ENCODE measurements around the gene SLC25A51. TPM values are rescaled to one million over a fixed set of nuclear protein-coding genes. Genes with fewer than 3 reads are reported as not detected.

SLC25A51 gene
- total and polyA plus RNA-seq, 4 donors = 6.2 to 30.1 (median 17.3) TPM

- no peaks in the 10 kb centered on the region for H3K27me3 ChIP-seq (ENCODE audit: control insufficient read depth in 3 of 3, insufficient read depth in 3 of 3, low read length in 2 of 3)
- no peak overlapping the region for H3K4me3 ChIP-seq
- H3K9me3 ChIP-seq (ENCODE audit: control insufficient read depth in 4 of 4, insufficient read depth in 3 of 4, low read length in 3 of 4) = no peaks in the 10 kb centered on the region
- H3K4me1 ChIP-seq (ENCODE audit: control insufficient read depth in 5 of 5, insufficient read depth in 5 of 5, low read length in 5 of 5) = peaks cover 20 to 70% (median 28%) of the 10 kb centered on the region in 5 donors
- no peak overlapping the region for H3K9ac ChIP-seq (ENCODE audit: insufficient read depth in 1 of 2, low read length in 2 of 2)
- peak in 1 of 3 donors; percentile 50 for DNase-seq
- no peak overlapping the region for H3K27ac ChIP-seq (ENCODE audit: low read depth in 1 of 2, low read length in 1 of 2)
- no peak for ATAC-seq (ENCODE audit: insufficient read depth, low FRiP score)
- H3K36me3 ChIP-seq (ENCODE audit: control insufficient read depth in 4 of 4, insufficient read depth in 4 of 4, low read length in 4 of 4) = peaks cover 0 to 4% (median under 1%) of the 10 kb centered on the region in 4 donors
- TF ChIP-seq CTCF (IDR thresholded peaks at IDR 0.05; ENCODE audit: control extremely low read depth, extremely low read depth) = no peak
- 60 to 78% methylated on average over 6 of the region's 6 CpGs for WGBS, 2 donors
These were observed 35.7 kb upstream of the SLC25A51 start for GRCh38 chr9:37939575-37940095.

- no peak for ATAC-seq (ENCODE audit: insufficient read depth, low FRiP score)
- peak overlapping the region in 1 of 2 donors; percentile 32 for H3K27ac ChIP-seq (ENCODE audit: low read depth in 1 of 2, low read length in 1 of 2)
- H3K9me3 ChIP-seq (ENCODE audit: control insufficient read depth in 4 of 4, insufficient read depth in 3 of 4, low read length in 3 of 4) = no peaks in the 10 kb centered on the region
- no peak overlapping the region for H3K9ac ChIP-seq (ENCODE audit: insufficient read depth in 1 of 2, low read length in 2 of 2)
- 64 to 84% methylated on average over 22 of the region's 22 CpGs for WGBS, 2 donors
- DNase-seq = peak; percentile 78 to 84 (median 81)
- H3K4me1 ChIP-seq (ENCODE audit: control insufficient read depth in 5 of 5, insufficient read depth in 5 of 5, low read length in 5 of 5) = peaks cover 18 to 56% (median 19%) of the 10 kb centered on the region in 5 donors
- no peak for TF ChIP-seq CTCF (IDR thresholded peaks at IDR 0.05; ENCODE audit: control extremely low read depth, extremely low read depth)
- no peak overlapping the region for H3K4me3 ChIP-seq
- peaks cover 0 to 4% (median 2%) of the 10 kb centered on the region in 4 donors for H3K36me3 ChIP-seq (ENCODE audit: control insufficient read depth in 4 of 4, insufficient read depth in 4 of 4, low read length in 4 of 4)
- H3K27me3 ChIP-seq (ENCODE audit: control insufficient read depth in 3 of 3, insufficient read depth in 3 of 3, low read length in 2 of 3) = no peaks in the 10 kb centered on the region
These were observed 34.4 kb upstream of the SLC25A51 start for GRCh38 chr9:37938121-37938891.

- Histone ChIP-seq H3K9me3 (ENCODE audit: control insufficient read depth in 4 of 4, insufficient read depth in 3 of 4, low read length in 3 of 4) (no peaks in the 10 kb centered on the region), H3K27ac (ENCODE audit: low read depth in 1 of 2, low read length in 1 of 2) (no peak overlapping the region), H3K27me3 (ENCODE audit: control insufficient read depth in 3 of 3, insufficient read depth in 3 of 3, low read length in 2 of 3) (no peaks in the 10 kb centered on the region), H3K4me3 (no peak overlapping the region), H3K9ac (ENCODE audit: insufficient read depth in 1 of 2, low read length in 2 of 2) (no peak overlapping the region), H3K36me3 (ENCODE audit: control insufficient read depth in 4 of 4, insufficient read depth in 4 of 4, low read length in 4 of 4) (peaks cover 0 to 4% (median 2%) of the 10 kb centered on the region in 4 donors), H3K4me1 (ENCODE audit: control insufficient read depth in 5 of 5, insufficient read depth in 5 of 5, low read length in 5 of 5) (peaks cover 13 to 50% (median 19%) of the 10 kb centered on the region in 5 donors)
- DNase-seq = no peak
- no peak for ATAC-seq (ENCODE audit: insufficient read depth, low FRiP score)
- TF ChIP-seq CTCF (IDR thresholded peaks at IDR 0.05; ENCODE audit: control extremely low read depth, extremely low read depth) = no peak
- 84 to 94% methylated on average over 9 of the region's 9 CpGs for WGBS, 2 donors
These were observed 33.4 kb upstream of the SLC25A51 start for GRCh38 chr9:37937366-37937765.

Data from lung (tissue), 12 donors.